Measurements from ENCODE around the gene P2RY6.
A peak's percentile ranks its signal among the peaks of the same experiment; 100 is the strongest.

Gene P2RY6

GRCh38 chr11:73334384-73335203 is 62.5 kb downstream of the P2RY6 start:
- peak; percentile 92 for DNase-seq (ENCODE audit: low read depth, low spot score)

- DNase-seq (ENCODE audit: low read depth, low spot score) = peak; percentile 83
Measured at GRCh38 chr11:73335204-73335923, 63.2 kb downstream of the P2RY6 start.

- DNase-seq (ENCODE audit: low read depth, low spot score) = no peak
Measured at GRCh38 chr11:73337846-73338245, 65.7 kb downstream of the P2RY6 start.

- no peak for DNase-seq (ENCODE audit: low read depth, low spot score)
Measured at GRCh38 chr11:73338279-73338678, 66.1 kb downstream of the P2RY6 start.

GRCh38 chr11:73340164-73340563 is 68.0 kb downstream of the P2RY6 start:
- no peak for DNase-seq (ENCODE audit: low read depth, low spot score)

GRCh38 chr11:73342633-73343032 is 70.5 kb downstream of the P2RY6 start:
- no peak for DNase-seq (ENCODE audit: low read depth, low spot score)

- no peak for DNase-seq (ENCODE audit: low read depth, low spot score)
Measured at GRCh38 chr11:73343076-73343873, 71.1 kb downstream of the P2RY6 start.

- DNase-seq (ENCODE audit: low read depth, low spot score) = no peak
Measured at GRCh38 chr11:73344191-73344607, 72.1 kb downstream of the P2RY6 start.

- DNase-seq (ENCODE audit: low read depth, low spot score) = no peak
Measured at GRCh38 chr11:73345481-73346160, 73.5 kb downstream of the P2RY6 start.

- no peak for DNase-seq (ENCODE audit: low read depth, low spot score)
Measured at GRCh38 chr11:73346186-73346935, 74.2 kb downstream of the P2RY6 start.

- DNase-seq (ENCODE audit: low read depth, low spot score) = no peak
Measured at GRCh38 chr11:73347067-73347466, 74.9 kb downstream of the P2RY6 start.
